B cell (primary cell): ENCODE results near the gene RNF166.

Experiments used
- CTCF ChIP-seq: fragments of 200-600 bp; IDR thresholded peaks from one replicate; pipeline ENCODE4 v1.8.0; 2022; ENCODE audit warnings: antibody characterized with exemption, mild to moderate bottlenecking
- EZH2 ChIP-seq: IDR thresholded peaks from 2 replicates; pipeline ENCODE4 v1.6.1; 2012; ENCODE audit warnings: borderline replicate concordance, low read depth, mild to moderate bottlenecking, moderate library complexity, low read length; ENCODE audit not compliant: insufficient read depth, poor library complexity, severe bottlenecking

GRCh38 chr16:88746506-88746905, 40.3 kb upstream of the RNF166 start:
- TF ChIP-seq CTCF (no peak), EZH2 (no peak)
